ENCODE data around the gene MALL.
"Not testable (repeated sequence)": the region's sequence is repeated elsewhere in the genome, so short reads cannot be mapped to it uniquely, and the experiment has no call there.

Gene MALL

GRCh38 chr2:110120171-110121051 lies 4.8 kb upstream of the MALL start:
- no peak for DNase-seq

- DNase-seq: peak; percentile 57
These were observed 550 bp upstream of the MALL start for GRCh38 chr2:110116033-110116710.

- no peak for DNase-seq
These were observed 779 bp downstream of the MALL start for GRCh38 chr2:110114831-110115255.

- peak; percentile 56 for DNase-seq
These were observed 1.5 kb downstream of the MALL start for GRCh38 chr2:110113961-110114591.

GRCh38 chr2:110108291-110108690 lies 7.3 kb downstream of the MALL start:
- DNase-seq: not testable (repeated sequence)

DNA sequence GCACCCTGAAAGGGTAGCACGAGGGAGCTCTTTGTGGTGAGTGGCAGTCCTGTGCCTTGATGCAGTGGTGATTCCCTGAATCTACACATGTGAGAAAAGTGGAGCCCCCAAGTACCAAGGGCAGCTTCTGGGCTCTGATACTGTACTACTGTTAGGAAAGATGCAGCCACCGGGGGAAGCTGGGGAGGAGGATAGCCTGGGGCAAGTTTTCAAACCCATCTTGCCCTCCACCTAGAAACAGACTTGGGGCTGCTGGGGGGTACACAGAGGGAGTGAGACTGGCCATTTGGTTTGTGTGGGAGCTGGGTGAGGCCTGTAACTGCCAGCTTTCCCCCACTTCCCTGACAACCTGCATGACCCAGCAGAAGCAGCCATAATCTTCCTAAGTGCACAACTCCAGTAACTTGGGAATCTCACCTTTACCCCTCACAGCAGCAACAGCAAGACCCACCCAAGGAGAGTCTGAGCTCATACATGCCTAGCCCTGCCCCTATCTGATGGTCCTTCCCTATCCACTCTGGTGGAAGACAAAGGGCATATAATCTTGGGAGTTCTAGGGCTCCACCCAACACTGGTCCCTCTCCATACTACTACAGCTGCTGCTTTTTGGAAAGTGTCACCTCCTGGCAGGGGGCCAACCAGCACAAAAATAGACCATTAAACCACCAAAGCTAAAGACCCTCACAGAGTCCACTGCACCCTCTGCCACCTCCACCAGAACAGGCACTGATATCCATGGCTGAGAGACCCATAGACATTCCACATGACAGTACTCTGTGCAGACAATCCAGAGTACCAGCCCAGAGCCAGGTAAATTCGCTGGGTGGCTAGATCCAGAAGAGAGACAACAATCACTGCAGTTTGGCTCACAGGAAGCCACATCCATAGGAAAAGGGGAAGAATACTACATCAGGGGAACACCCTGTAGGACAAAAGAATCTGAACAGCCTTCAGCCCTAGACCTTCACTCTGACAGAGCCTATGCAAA lies 8.2 kb downstream of the MALL start:
- no peak for DNase-seq

- DNase-seq: no peak
These were observed 9.0 kb downstream of the MALL start for GRCh38 chr2:110106642-110107041.

GRCh38 chr2:110105608-110106467 lies 9.8 kb downstream of the MALL start:
- DNase-seq: peak; percentile 76

- no peak for DNase-seq
These were observed 10.4 kb downstream of the MALL start for GRCh38 chr2:110105183-110105582.

- DNase-seq: no peak
These were observed 11.4 kb downstream of the MALL start for GRCh38 chr2:110104025-110104771.

DNA sequence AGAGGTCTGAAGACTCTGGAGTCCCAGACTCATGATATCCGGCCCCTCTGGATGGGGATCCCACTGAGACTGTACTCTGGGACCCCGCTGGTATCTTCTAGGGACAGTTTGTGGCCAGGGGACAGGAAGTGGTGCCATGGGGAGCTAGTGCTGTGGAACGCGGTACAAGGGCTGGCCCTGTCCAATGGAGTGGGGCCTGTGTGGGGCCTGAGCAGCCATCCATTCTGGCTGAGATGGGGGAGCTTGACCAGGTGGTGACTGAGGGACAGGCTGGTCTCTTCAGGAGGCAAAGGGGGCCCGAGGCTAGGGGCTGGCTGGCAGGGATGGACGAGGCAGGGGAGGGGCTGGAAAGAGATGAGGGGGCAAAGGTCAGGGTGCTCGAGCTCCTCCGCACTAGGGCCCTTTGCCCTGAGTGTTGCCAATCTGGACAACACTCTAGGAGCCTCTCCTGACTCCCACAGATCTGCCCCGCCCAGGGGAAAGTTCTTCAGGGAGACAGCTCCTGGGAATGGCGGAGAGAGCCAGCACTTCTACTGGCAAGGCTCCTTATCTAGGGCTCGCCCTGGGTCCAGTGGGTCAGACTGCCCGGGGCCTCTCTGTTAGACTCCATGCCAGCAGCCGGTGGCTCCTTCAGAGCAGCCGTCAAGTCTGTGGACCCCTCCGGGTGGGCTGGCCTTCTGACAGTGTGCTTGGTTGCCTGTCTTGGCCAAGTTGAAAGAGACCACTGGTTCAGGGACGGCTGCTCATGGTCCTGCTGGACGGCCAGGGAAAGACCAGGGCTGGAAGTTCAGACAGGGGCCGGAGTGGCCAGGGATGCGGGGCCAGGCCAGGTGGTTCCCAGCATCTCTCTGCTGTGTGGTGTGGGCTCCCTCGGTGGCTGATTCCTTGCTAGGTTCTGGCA lies 12.3 kb downstream of the MALL start:
- no peak for DNase-seq

GRCh38 chr2:110101901-110102803 lies 13.5 kb downstream of the MALL start:
- DNase-seq: no peak

GRCh38 chr2:110101280-110101844 lies 14.3 kb downstream of the MALL start:
- peak; percentile 71 for DNase-seq

DNA sequence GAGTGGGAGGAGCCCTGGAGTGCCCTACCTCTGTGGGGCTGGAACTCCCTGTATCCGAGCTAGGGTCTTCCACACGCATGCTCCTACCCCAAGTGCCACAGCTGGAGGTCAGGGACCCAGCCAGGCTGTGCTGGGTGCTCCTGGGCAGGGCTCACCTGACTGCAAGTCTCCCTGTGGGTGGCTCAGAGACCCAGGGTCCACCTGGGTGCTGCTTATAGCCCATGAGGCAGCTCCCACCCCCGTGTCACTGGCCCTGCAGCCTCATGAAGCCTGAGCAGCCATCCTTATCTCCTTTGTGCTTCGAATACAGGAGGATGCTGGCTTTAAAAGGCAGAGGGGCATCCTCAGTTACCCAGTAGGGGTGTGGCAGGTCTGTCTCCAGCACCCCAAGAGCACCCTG lies 14.7 kb downstream of the MALL start:
- not testable (repeated sequence) for DNase-seq

- DNase-seq: no peak
These were observed 15.1 kb downstream of the MALL start for GRCh38 chr2:110100480-110100879.

DNA sequence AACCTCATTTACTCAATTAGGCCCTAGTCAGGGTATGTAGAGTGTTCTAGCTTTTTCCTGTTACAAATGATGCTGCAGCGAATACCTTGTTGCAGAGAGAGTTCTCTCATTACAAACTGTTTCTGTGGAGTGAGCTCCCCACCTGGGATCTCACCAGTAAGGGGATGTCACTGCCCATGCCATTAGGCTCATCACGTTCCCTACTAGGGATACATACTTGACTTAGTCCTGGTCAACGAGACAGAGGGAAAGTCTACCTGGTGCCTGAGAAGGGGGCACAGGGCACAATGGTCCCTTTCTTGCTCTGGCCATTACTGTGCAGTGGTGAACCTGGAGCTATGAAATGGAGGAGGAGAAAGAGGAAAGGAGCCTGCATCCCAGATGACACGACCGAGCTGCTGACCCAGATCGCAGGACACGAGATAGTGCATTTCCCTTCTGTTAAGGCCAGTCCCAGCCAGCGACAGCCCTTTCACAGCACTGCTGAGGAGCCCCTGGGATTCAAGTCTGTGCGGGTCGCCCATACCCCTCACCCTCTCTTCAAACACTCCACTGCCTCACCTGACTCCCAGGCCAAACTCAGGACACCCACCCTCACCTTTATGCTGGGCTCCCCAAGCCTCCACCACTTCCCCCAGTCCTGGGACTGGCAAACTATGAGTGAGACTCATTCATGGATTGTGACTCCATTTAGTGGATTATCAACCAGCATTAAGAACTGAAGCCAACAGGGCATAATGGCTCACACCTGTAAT lies 16.0 kb downstream of the MALL start:
- DNase-seq: no peak

GRCh38 chr2:110099038-110099425 lies 16.6 kb downstream of the MALL start:
- no peak for DNase-seq

Measured in 8988T (cell line).